Testis (tissue), 5 donors: ENCODE results near the gene FKBP8. TPM values are rescaled to one million over a fixed set of nuclear protein-coding genes. Genes with fewer than 3 reads are reported as not detected.
"Not testable (repeated sequence)": the region's sequence is repeated elsewhere in the genome, so short reads cannot be mapped to it uniquely, and the experiment has no call there.

ENCODE experiments used
- DNase-seq: peaks from one replicate; pipeline ENCODE4 v3.0.0-alpha.2; 2019
- H3K27ac ChIP-seq, 2 donors: fragments of 200-600 bp; sonication (generic); one replicate each; pipeline ENCODE4 v1.5.1; 2019
- H3K27me3 ChIP-seq: fragments of 200-600 bp; sonication (generic); one replicate; pipeline ENCODE4 v1.5.1; 2019
- H3K36me3 ChIP-seq: fragments of 200-600 bp; sonication (generic); one replicate; pipeline ENCODE4 v1.5.1; 2017; ENCODE audit warnings: low read depth; ENCODE audit errors: missing control alignments
- H3K4me1 ChIP-seq: fragments of 200-600 bp; sonication (generic); one replicate; pipeline ENCODE4 v1.5.1; 2019
- H3K4me3 ChIP-seq, 2 donors: fragments of 200-600 bp; sonication (generic); one replicate each; pipeline ENCODE4 v1.5.1; 2017 to 2019
- H3K9me3 ChIP-seq: fragments of 200-600 bp; sonication (generic); one replicate; pipeline ENCODE4 v1.5.1; 2017
- CTCF ChIP-seq, 3 experiments: fragments of 450-650 bp in 2 of 3; fragments of 200-600 bp in 1 of 3; sonication (generic) in 1 of 3; IDR thresholded peaks; one replicate each; pipeline ENCODE4 v1.5.1; 2016 to 2019; ENCODE audit warnings: antibody characterized with exemption in 3 of 3, mild to moderate bottlenecking in 2 of 3, moderate library complexity in 1 of 3
- POLR2A ChIP-seq: fragments of 450-650 bp; IDR thresholded peaks from one replicate; pipeline ENCODE4 v1.6.1; 2017; ENCODE audit warnings: antibody characterized with exemption, mild to moderate bottlenecking, moderate library complexity
- whole genome bisulfite sequencing, 2 donors: methylation state at CpG; one replicate each; pipeline ENCODE4 v1.1.5; 2018; 5-methylcytosine and 5-hydroxymethylcytosine counted together
- intact Hi-C: fragments of 100-400 bp; cut with DNase I; formaldehyde crosslinking; loops from one replicate; pipeline ENCODE4 v1.15.1; 2023; ENCODE audit warnings: low total_unique reads
- long read RNA-seq, 2 donors: transcript quantifications; one replicate each; lab custom pipeline, GENCODE V29; 2026
- polyA plus RNA-seq: library from polyadenylated mRNA; stranded (reverse); fragments of 350-450 nt; fragmentation: Illumina TruSeq; extraction: RNeasy Lipid Tissue Mini Kit (QIAGEN cat#74804); gene quantifications from one replicate; pipeline ENCODE4 v1.2.3, GENCODE V29; 2014; ENCODE audit warnings: low read depth, low replicate concordance; ENCODE audit not compliant: insufficient read depth
- total RNA-seq, 2 donors: library from RNA; depleted of rRNA; stranded (reverse); fragments of >200 nt; gene quantifications; one replicate each; pipeline ENCODE4 v1.2.3, GENCODE V29; 2016

The FKBP8 gene
- total RNA-seq (100 to 1,000 TPM; 587 to 614 TPM), polyA plus RNA-seq (571 TPM)
- long read RNA-seq, donor 1, transcript FKBP8-209 (9 exons, 1,781 nt) = minor isoform, 26 of 330 reads
- long read RNA-seq, donor 1, transcript FKBP8-201 (9 exons, 1,710 nt) = minor isoform, 24 of 330 reads
- long read RNA-seq, donor 1, transcript FKBP8-213 (9 exons, 1,849 nt) = major isoform, 55 of 330 reads
- long read RNA-seq, donor 1, partial matches to known transcripts = 172 of 330 reads
- long read RNA-seq, donor 1, other reads (novel, unspliced or antisense) = 49 of 330 reads
- long read RNA-seq, donor 2, transcript FKBP8-209 (9 exons, 1,781 nt) = minor isoform, 18 of 77 reads
- long read RNA-seq, donor 2, transcript FKBP8-201 (9 exons, 1,710 nt) = minor isoform, 13 of 77 reads
- long read RNA-seq, donor 2, transcript FKBP8-213 (9 exons, 1,849 nt) = major isoform, 28 of 77 reads
- long read RNA-seq, donor 2, partial matches to known transcripts = 10 of 77 reads
- long read RNA-seq, donor 2, other reads (novel, unspliced or antisense) = 7 of 77 reads

GRCh38 chr19:18542941-18543813 is at the start of gene FKBP8:
FKBP8 (minus strand) TSS chr19:18543573; CDS start chr19:18541970, 1,603 bp downstream.
- TF ChIP-seq CTCF (IDR thresholded peaks at IDR 0.05) = no peak
- TF ChIP-seq POLR2A = no peak
- Histone ChIP-seq H3K4me1 (peaks cover 13% of the 10 kb centered on the region), H3K27ac (peak within 1 kb of the TSS; percentile 91 to 92), H3K27me3 (no peaks in the 10 kb centered on the region), H3K36me3 (no peaks in the 10 kb centered on the region), H3K4me3 (peak within 1 kb of the TSS; percentile 78 to 79), H3K9me3 (no peaks in the 10 kb centered on the region)
- 1 to 3% methylated on average over 18 to 39 of the region's 86 CpGs for WGBS, 2 donors
- peak; percentile 96 for DNase-seq
- intact Hi-C loops = no loop called here

- intact Hi-C loops = loop anchor here (10.0 kb wide), 2 partner anchors 92 to 252 kb away; partner anchors contain the start of gene CRTC1
- DNase-seq, H3K36me3 ChIP-seq, H3K4me3 ChIP-seq, H3K9me3 ChIP-seq, H3K27ac ChIP-seq, H3K27me3 ChIP-seq: not testable (repeated sequence)
- H3K4me1 ChIP-seq = peaks cover 25% of the 10 kb centered on the region
- 67 to 91% methylated on average over 5 of the region's 5 CpGs for WGBS, 2 donors
Observed at GRCh38 chr19:18592732-18593131, 49.4 kb upstream of the FKBP8 start.

DNA sequence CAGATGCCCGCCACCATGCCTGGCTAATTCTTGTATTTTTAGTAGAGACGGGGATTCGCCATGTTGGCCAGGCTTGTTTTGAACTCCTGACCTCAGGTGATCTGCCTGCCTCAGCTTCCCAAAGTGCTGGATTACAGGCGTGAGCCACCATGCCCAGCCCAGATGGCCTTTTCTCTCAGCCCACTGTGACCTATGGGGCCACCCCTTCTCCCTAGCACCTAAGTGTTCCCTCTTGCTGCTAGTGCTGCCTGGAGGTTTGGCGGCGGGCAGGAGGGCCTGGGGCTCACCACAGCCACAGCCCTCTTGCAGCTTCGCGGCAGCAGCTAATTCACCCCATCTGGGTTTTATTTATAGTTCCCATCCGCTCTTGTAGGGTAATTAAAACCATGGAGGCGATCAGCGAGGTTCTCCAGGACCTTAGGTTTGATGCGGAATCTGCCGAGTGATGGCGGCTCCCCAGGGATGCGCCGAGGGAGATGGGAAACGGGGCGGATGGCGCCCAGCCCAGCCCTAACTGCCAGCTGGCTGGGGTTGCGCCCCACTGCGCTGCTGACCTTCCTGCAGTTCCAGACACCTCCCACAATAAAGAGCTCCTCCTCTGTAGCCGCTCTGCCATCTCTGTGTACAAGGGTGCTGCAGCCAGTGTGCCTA is 48.5 kb upstream of the FKBP8 start:
- intact Hi-C loops = loop anchor here (10.0 kb wide), 2 partner anchors 93 to 253 kb away; partner anchors contain the start of gene CRTC1
- TF ChIP-seq CTCF (IDR thresholded peaks at IDR 0.05) (no peak), POLR2A (no peak)
- no peaks in the 10 kb centered on the region for H3K36me3 ChIP-seq
- H3K27ac ChIP-seq = no peak overlapping the region
- no peak for DNase-seq
- WGBS, 2 donors = 91 to 95% methylated on average over 11 to 22 of the region's 22 CpGs
- H3K27me3 ChIP-seq = no peaks in the 10 kb centered on the region
- H3K9me3 ChIP-seq = no peaks in the 10 kb centered on the region
- H3K4me1 ChIP-seq = peaks cover 26% of the 10 kb centered on the region
- H3K4me3 ChIP-seq = no peak overlapping the region

- Histone ChIP-seq H3K4me3 (no peak overlapping the region), H3K36me3 (no peaks in the 10 kb centered on the region), H3K4me1 (peaks cover 26% of the 10 kb centered on the region), H3K27ac (no peak overlapping the region), H3K27me3 (no peaks in the 10 kb centered on the region), H3K9me3 (no peaks in the 10 kb centered on the region)
- intact Hi-C loops = loop anchor here (10.0 kb wide), 2 partner anchors 94 to 254 kb away; partner anchors contain the start of gene CRTC1
- WGBS, 2 donors = 56 to 62% methylated on average over 34 to 40 of the region's 40 CpGs
- peak in 1 of 3 experiments; percentile 6 for TF ChIP-seq CTCF (IDR thresholded peaks at IDR 0.05)
- TF ChIP-seq POLR2A = no peak
- peak; percentile 59 for DNase-seq
Observed at GRCh38 chr19:18590273-18591272, 47.2 kb upstream of the FKBP8 start.
